ENCODE measurements around the gene SLC45A1.

SLC45A1 gene

GRCh38 chr1:8367571-8368194 is 49.8 kb downstream of the SLC45A1 start:
- TF ChIP-seq CTCF (conservative IDR thresholded peaks at IDR 0.05) (no peak), ZFX (IDR thresholded peaks at IDR 0.05) (no peak)
- H3K27ac ChIP-seq = no peak overlapping the region

GRCh38 chr1:8368956-8369639 is 51.2 kb downstream of the SLC45A1 start:
- no peak overlapping the region for H3K27ac ChIP-seq
- TF ChIP-seq ZFX (IDR thresholded peaks at IDR 0.05) (no peak), CTCF (conservative IDR thresholded peaks at IDR 0.05) (no peak)

- H3K27ac ChIP-seq = no peak overlapping the region
Measured at GRCh38 chr1:8370046-8370881, 52.4 kb downstream of the SLC45A1 start.

GRCh38 chr1:8370905-8371315 is 53.0 kb downstream of the SLC45A1 start:
- TF ChIP-seq CTCF (conservative IDR thresholded peaks at IDR 0.05) = no peak
- TF ChIP-seq ZFX (IDR thresholded peaks at IDR 0.05) = no peak
- H3K27ac ChIP-seq = no peak overlapping the region

More at GRCh38 chr1:8370046-8370881, 52.4 kb downstream of the SLC45A1 start:
- no peak for TF ChIP-seq CTCF (conservative IDR thresholded peaks at IDR 0.05)
- no peak for TF ChIP-seq ZFX (IDR thresholded peaks at IDR 0.05)

DNA sequence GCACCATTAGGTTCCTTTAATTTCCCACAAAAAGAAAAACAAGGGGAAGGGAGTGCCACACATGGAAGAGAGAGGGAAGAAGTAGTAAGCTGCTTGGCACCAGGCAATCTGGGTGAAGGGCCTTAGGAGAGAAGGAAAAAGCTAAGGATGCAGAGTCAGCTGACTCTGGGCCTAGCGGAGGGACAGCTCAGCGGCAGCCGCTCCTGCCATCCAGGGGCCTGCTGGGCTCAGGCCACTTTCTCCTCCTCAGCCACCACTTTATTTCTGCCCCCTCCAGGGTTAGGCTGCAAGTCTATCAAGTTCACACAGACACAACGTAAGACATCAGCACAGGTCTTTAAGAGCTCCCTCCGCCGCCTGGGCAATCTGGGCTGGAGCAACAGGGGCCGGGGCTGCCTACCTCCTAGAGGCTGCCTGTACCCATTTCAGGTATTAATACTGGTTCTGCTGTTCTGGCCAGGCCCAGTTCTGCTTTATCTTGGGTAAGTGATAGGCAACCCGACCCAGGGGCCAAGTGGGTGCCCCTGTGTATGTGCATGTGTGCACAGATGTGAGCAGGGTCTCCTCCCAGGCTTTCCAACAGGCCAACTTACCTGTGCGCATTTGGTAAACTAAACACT is 53.6 kb downstream of the SLC45A1 start:
- TF ChIP-seq CTCF (conservative IDR thresholded peaks at IDR 0.05) (no peak), ZFX (IDR thresholded peaks at IDR 0.05) (no peak)
- H3K27ac ChIP-seq = no peak overlapping the region

GRCh38 chr1:8373125-8373524 is 55.2 kb downstream of the SLC45A1 start:
- TF ChIP-seq ZFX (IDR thresholded peaks at IDR 0.05) (no peak), CTCF (conservative IDR thresholded peaks at IDR 0.05) (no peak)
- peak overlapping the region; percentile 34; the same call in 1 of the 2 replicates for H3K27ac ChIP-seq
